Measurements from ENCODE around the gene CHADL. TPM values are rescaled to one million over a fixed set of nuclear protein-coding genes. Genes with fewer than 3 reads are reported as not detected.

CHADL gene
- total and polyA plus RNA-seq, 10 of the 15 experiments (the other 5 are each of a cell fraction or from before 2014, with no cell fraction given): 0.24 TPM; not detected in 9

GRCh38 chr22:41201141-41201540, 39.6 kb downstream of the CHADL start (continued):
- no peak for TF ChIP-seq PBX3 (IDR thresholded peaks at IDR 0.05; ENCODE audit: insufficient replicate concordance, low read depth, low read length)
- no peak for TF ChIP-seq ZNF592 (IDR thresholded peaks at IDR 0.05)
- no peak for TF ChIP-seq ZNF687 (IDR thresholded peaks at IDR 0.05)
- no peak for TF ChIP-seq ZBTB40 (IDR thresholded peaks at IDR 0.05; ENCODE audit: borderline replicate concordance)
- no peak for TF ChIP-seq ZNF274 (IDR thresholded peaks at IDR 0.05; ENCODE audit: insufficient read depth, insufficient read length)
- no peak for TF ChIP-seq POU2F2 (IDR thresholded peaks at IDR 0.05; ENCODE audit: borderline replicate concordance, low read depth, low read length)
- no peak for TF ChIP-seq MAX (IDR thresholded peaks at IDR 0.05; ENCODE audit: low read depth, low read length)
- no peak for TF ChIP-seq EGR1 (IDR thresholded peaks at IDR 0.05; ENCODE audit: borderline replicate concordance in 1 of 2, low read depth in 2 of 2, low read length in 2 of 2)
- no peak for TF ChIP-seq HDAC6 (IDR thresholded peaks at IDR 0.05; ENCODE audit: unreplicated experiment)
- no peak for TF ChIP-seq BMI1 (IDR thresholded peaks at IDR 0.05; ENCODE audit: borderline replicate concordance)
- TF ChIP-seq E4F1 (IDR thresholded peaks at IDR 0.05; ENCODE audit: borderline replicate concordance, partially characterized antibody): no peak
